OCI-LY7 (cell line): ENCODE data around the gene STKLD1.

Experiments used
- CTCF ChIP-seq: fragments of 200-600 bp; sonication (generic); conservative IDR thresholded peaks from 2 replicates; pipeline ENCODE4 v1.5.1; 2014; ENCODE audit warnings: mild to moderate bottlenecking, antibody characterized with exemption, low read length, moderate library complexity, mixed read lengths
- EZH2phosphoT487 ChIP-seq: fragments of 200-600 bp; sonication (generic); IDR thresholded peaks from 2 replicates; pipeline ENCODE4 v1.6.1; 2018; ENCODE audit warnings: low read depth, borderline replicate concordance, mild to moderate bottlenecking, mixed run types, antibody characterized with exemption, low read length, moderate library complexity, mixed read lengths

- TF ChIP-seq CTCF (no peak), EZH2phosphoT487 (no peak)
Observed at GRCh38 chr9:133340916-133341315, 35.2 kb upstream of the STKLD1 start.
